Measurements from ENCODE around the gene IVNS1ABP.
"Not testable (repeated sequence)": the region's sequence is repeated elsewhere in the genome, so short reads cannot be mapped to it uniquely, and the experiment has no call there.

Gene IVNS1ABP

DNA sequence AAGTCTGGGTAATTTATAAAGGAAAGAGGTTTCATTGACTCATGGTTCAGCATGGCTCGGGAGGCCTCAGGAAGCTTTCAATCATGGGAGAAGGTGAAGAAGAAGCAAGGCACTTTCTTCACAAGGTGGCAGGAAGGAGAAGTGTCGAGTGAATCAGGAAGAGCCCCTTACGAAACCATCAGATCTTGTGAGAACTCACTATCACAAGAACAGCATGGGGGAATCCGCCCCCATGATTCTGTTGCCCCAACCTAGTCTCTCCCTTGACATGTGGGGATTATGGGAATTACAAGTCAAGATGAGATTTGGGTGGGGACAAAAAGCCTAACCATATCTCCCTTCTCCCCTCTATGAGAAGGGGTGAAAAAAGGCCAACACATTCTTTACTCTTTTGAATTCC is 11.2 kb upstream of the IVNS1ABP start:
- DNase-seq = no peak

DNA sequence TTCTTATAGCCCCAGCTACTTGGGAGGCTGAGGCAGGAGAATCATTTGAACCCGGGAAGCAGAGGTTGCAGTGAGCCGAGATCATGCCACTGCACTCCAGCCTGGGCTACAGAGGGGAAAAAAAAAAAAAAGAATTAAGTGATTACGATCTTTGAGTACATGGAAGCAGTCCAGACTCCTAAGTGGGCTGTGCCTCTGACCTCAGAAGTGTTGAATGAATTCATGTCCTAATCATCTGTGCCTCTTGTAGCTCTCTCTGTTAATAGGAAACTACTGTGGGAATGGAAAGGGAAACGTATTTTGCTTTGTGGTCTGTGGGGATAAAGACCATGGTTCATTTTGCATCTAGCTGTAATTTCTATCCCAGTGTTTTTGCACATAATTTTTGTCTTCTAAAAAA is 8.4 kb upstream of the IVNS1ABP start:
- no peak for DNase-seq

DNA sequence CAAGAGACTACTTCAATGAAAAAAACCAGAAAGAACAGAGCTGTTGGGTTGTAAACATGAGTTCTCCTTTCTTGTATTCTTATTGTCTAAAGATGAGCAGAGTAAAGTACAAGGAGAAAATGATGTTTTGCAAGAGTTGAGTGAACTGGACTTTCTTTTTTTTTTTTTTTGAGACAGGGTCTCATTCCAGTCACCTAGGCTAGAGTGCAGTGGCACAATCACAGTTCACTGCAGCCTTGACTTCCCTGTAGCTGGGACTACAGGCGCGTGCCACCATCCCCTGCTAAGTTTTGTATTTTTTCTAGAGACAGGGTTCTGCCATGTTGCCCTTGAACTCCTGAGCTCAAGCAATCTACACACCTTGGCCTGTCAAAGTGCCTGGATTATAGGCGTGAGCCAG is 7.1 kb upstream of the IVNS1ABP start:
- no peak for DNase-seq

DNA sequence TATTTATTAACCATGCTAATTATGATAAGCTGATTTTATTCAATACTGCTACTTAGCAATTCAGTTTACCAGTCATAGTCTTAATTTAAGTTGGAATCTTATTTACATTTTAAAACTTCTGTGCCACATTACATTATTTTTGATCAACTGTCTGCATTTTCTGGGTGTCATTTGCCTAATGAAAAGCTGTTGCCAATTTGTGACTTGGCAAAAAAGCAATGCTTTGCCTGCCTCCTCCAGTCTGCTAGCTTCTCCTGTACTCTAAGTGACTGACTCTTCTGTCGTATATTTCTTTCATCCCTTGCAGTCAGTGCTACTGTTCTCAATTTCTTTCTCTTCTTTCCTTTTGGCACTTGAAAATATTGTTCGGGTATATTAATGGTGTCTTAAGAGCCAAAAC is 5.6 kb upstream of the IVNS1ABP start:
- DNase-seq = no peak

DNA sequence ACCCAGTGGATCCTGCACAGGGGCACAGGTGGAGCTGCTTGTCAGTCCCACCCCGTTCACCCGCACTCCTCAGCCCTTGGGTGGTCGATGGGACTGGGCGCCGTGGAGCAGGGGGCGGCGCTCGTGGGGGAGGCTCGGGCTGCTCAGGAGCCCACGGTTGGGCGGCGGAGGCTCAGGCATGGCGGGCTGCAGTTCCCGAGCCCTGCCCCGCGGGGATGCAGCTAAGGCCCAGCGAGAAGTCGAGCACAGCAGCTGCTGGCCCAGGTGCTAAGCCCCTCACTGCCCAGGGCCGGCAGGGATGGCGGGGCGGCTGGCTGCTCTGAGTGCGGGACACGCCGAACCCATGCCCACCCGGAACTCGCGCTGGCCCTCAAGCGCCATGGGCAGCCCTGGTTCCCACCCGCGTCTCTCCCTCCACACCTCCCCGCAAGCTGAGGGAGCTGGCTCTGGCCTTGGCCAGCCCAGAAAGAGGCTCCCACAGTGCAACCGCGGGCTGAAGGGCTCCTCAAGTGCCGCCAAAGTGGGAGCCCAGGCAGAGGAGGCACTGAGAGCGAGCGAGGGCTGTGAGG is 4.7 kb upstream of the IVNS1ABP start:
- not testable (repeated sequence) for DNase-seq

DNA sequence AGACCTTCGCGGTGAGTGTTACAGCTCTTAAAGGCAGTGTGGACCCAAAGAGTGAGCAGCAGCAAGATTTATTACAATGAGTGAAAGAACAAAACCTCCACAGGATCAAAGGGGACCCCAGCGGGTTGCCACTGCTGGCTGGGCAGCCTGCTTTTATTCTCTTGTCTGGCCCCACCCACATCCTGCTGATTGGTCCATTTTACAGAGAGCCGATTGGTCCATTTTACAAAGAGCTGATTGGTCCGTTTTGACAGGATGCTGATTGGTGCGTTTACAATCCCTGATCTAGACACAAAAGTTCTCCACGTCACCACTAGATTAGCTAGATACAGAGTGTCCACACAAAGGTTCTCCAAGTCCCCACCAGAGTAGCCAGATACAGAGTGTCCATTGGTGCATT is 4.1 kb upstream of the IVNS1ABP start:
- not testable (repeated sequence) for DNase-seq

DNA sequence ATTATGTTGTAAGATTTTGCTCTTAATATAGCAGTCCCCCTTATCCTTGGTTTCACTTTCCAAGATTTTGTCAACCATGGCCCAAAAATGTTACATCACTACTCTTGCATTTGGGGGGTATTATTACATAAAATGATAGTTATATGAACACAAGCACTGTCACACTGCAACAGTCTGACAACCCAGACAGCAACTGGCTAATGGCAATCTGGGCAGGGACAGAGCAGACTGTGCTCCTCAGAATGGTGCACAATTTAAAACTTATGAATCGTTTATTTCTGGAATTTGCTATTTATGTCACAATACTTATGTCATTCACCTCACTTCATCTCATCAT is 2.1 kb upstream of the IVNS1ABP start:
- DNase-seq = no peak

DNA sequence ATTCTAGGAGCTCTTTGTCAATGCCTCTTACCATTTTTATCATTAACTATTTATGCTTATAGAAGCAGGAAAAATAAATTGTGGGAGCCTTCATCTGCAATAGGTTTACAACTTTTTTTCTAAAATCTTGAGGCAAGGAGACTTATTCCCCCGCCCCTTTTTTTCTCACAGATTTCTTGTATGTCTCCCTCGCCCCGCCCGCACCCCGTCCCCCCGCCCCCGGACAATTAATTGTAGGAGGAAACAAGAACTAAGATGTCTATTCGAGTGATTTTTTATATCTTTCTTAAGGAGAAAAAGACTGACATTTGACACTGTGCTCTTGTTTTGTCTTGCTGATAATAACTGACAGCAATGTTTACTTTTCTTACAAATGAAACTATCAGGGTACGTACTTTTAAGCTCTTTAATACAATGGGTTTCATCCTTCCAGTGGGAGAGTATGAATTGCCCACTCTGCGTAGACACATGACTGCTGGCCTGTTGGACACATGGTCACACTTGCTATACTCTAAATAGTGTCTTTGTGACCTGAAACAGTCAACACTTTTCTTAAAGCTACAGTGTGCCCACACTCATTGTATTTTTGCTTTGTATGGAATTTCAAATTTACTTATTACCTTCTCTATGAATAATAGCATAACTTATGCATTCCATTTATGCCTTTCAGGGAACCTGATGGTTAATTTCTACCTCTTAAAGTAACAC is 1.5 kb upstream of the IVNS1ABP start:
- DNase-seq = no peak

DNA sequence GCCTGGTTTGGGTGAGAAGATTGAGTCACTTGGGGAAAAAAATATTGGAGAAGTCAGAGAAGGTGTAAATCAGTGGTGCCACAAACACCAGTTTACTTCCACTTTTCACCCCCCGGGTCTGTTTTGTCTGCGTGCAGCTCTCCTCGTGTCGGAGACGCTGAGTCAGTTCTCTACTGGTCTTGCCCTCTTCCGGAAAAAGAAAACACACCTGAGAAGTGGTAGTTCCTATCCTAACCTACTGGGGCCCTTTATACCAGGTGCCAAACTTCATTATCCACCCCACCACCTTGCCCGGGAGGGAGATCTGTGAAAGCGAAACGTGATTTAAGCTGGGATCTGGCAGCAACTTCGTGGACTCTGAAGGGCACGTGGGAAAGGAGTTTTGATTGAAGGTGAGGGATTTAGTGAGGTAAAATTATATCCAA is 855 bp upstream of the IVNS1ABP start:
- peak; percentile 12 for DNase-seq

DNA sequence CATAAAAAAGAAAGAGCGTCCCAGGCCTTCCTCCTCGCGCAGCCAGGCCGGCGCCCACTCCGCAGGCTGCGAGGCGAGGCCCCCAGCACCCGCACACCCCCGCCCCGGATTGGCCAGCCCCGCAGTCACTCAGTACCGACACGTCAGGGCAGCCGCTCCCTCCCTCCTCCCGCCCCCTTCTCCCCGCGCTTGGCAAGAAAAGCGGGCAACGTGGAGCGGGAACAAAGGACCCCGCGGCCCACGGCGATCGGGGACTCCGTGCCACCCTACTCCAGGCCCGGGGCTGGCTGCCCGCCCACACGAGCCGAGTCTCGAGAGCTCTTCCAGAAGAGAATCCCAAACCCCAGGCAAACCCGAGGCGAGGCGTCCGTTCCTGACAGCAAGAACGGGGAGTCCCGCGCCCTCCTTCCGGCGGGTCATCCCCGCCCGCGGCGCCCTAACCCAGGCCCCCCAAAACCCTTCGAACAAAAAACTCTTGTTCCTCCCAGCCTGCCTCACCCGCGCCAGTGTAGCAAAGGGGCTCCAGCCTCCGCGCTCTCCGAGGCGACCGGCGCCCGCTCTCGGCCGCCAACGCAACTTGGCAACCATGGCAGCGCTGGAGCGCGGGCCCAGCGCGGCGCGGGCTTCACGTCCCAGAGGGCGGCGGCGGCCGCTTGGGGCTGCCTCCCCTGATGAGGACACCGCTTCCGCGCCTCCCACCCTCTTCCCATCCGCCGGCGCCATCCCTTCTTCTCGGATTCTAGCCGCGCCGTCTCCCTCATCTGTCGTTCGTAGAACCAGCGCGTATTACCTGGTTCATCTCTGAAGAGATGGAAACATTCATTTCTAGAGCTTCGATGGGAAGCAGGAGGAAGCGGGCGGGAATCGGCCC is 645 bp downstream of the IVNS1ABP start:
- DNase-seq = peak; percentile 77

DNA sequence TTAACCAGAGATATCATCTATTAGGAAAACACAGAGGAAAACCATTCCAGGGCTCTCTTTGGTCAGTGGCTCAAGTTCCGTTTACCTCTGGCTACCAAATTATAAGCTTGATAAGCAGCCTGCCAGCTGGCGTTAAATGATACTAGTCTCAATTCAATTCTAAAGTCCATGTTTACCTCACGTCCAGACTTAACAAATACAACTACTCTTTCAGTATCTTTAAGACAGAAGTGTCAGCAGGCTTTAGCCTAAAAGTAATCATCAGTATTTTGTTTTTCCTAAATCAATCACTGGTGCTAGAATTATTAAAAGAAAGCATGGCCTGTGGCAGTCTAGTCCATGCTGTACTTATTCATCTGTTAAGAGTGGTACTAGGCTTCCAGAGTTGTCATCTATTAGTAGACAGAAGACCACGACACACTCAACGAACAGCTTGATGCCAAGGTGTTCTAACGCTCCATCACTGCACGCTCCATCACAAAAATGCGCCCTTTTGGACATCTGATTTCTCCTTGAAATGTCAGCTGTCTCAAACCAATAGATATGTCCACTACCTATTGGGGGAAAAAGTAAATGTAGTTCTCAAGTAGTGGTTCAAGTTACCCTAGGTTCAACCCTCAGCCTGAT is 1.5 kb downstream of the IVNS1ABP start:
- DNase-seq = no peak

DNA sequence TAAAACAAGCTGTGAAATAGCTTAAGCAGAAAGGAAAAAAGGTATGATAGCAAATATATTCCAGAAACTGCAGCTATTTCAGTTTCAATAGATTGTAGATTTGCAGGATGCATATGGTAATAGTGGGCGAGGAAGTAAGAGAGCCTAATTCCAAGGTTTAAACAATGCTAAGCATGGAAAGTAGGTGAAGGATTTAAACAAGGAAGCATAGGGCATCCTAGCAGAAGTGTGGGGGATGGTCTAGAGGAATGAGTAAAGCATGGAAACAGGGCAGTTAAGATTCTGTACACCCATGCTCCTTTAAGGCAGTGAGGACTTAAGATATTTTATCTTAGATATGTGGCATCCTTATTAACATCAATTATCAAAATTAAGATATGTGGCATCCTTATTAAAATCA is 2.6 kb downstream of the IVNS1ABP start:
- DNase-seq = no peak

DNA sequence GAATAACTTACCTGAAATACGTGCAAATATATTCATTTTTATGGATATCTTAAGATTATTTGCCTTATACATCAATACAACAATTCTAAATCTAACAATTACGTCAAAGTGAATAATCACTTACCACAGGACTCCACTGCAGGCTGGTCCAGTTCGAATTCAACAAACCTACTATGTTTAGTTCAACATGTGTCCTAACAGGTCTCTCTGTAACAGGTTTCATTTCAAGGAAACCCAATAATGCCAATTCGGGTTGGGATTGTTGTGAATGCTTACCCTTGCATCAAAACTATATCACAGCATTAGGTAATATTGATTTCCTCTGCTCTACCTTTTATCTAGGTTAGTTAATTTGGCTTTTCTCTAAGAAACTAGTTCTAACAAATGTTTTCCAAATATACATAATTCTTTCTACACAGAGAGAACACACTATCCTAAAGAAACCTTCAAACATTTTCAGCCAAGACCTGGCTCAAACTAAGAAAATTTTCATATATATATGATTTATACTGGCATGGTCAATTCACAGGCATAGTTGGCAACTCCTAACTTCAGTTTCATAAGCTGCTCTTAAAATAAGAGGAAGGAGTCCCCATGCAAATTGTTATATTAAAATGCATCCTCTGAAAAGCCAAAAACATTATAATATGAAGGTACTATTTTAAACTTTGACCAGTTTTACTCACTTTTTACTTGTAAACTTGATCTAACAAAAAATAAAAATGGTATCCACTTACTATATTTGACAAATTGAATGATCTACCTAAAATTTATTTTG is 4.5 kb downstream of the IVNS1ABP start:
- no peak for DNase-seq

DNA sequence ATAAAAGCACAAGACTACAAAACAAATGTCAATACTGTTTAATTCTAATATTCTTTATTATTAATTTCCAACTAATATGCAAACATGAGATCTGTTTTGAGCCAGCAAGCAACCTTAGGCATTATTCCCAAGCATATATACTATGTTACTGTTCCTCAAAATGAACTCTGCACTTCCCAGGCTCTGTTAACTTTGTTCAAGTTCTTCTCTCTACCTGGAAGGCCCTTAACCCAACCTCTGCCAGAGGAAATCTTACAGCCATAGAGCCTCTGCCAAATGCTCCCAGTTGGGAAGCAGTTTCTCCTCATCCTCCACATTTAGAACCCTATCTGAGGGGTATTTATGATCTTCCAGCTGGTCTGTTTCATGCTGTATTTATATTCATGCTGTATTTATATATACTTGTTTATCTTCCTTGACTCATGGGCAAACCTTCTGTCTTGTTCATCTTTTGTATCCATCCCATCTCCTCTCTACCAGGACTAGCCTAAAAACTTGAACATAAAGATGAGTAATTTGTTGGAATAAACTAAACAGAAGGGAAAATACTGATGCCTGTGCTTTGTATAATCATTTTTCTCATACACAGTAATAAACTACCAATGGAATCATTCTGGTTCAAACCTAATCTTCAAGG is 5.3 kb downstream of the IVNS1ABP start:
- no peak for DNase-seq

DNA sequence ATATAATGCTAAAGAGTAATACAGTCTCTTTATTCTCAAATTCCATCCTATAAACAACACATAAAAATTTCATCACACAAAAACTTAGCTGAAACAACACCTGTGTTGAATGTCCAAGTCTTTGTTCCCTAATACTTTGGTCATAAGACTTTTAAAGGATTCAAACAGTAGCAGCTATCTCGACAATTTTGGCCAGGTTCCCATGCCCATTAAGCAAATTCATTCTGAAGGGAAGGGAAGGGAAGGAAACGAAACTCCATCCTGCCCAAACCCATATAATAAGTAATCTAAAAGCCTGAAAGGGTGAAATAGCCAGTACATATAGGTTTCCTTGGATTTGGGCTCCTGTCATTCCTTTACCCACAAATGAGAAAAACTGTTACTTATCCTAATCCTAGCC is 7.5 kb downstream of the IVNS1ABP start:
- no peak for DNase-seq

DNA sequence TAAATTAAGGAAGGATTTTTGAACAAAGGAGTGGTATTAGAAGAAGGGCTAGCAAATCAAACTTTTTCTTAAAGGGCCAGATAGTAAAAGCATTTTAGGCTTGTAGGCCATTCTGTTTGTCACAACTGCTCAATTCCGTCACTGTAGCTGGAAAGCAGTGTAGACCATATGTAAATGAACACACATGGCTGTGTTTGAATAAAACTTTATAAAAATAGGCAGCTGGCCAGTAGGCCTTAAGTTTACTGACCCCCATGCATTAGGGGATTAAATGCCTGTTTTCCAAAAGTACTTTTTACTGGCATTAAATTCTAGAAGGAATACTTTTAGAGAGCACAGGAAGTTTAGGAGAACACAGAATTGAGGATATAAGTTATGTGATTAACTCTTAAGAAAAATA is 8.9 kb downstream of the IVNS1ABP start:
- no peak for DNase-seq

DNA sequence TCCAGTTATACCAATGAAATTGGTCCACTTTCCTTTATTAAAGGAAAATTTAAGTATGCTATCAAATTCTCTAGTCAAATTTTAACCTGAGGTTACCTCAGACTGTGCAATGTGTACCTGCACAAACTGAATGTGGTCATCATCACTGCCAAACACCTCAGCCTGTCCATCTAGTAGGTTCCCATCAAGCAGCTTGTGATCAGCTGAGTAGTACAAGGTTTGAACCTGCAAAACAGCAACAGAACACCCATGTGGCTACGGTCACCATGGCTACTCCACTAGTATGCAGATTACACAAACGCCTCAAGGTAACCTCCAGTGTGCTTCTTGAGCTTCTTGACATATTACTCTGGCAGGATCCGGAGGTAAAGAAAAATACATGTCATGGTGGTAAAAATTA is 11.6 kb downstream of the IVNS1ABP start:
- no peak for DNase-seq

DNA sequence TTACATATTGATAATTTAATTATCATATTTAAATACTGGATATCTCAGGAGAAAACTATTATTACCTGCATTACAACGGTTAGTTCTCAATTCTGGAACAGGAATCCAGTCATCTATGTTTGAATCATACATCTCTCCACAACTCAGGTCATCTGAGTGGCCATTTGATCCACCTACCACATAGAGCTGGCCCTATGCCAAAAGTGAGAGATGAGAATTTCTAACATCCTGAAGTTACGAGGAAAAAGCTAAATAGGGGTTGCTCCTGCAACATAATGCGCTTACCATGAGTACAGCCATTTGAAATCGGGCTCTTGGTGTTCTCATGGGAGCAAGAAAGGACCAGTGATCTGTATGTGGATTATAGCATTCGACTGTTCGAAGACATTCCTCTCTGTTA is 16.9 kb downstream of the IVNS1ABP start:
- no peak for DNase-seq

DNA sequence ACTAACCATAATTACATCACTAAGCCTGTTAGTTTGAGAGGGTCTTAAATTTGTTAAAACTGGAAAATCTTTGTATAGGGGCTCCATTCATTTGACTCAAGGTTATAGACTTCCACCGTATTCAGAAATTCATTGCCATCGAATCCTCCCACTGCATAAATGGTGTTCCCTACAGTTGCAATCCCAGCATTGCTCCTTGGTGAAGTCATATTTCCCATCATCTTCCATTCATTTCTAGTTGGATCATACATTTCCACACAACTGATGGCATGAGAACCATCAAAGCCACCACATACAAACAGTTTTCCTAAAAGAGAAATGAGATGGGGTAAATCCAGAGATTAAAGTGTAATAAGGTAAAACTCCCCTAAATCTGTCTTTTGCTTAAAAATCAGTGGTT is 19.1 kb downstream of the IVNS1ABP start:
- peak; percentile 33 for DNase-seq

DNA sequence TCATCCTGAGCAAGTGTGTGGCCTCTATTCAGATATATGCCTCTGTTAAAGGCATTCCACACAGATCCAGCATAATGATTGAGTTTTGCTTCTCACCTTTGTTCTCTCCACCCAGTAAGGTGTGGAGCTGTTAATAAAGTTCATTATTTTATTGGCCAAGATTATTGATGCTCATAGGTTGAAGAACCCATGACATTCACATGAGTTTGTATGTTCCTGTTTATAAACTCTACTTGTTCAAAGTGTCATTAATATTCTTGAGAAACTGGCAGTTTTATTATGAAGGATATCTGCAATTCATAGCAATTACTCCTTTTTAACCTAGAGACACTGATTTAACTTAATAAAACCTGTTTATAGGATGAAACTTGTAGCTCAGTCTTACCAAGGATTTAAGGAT is 22.0 kb downstream of the IVNS1ABP start:
- DNase-seq = no peak

DNA sequence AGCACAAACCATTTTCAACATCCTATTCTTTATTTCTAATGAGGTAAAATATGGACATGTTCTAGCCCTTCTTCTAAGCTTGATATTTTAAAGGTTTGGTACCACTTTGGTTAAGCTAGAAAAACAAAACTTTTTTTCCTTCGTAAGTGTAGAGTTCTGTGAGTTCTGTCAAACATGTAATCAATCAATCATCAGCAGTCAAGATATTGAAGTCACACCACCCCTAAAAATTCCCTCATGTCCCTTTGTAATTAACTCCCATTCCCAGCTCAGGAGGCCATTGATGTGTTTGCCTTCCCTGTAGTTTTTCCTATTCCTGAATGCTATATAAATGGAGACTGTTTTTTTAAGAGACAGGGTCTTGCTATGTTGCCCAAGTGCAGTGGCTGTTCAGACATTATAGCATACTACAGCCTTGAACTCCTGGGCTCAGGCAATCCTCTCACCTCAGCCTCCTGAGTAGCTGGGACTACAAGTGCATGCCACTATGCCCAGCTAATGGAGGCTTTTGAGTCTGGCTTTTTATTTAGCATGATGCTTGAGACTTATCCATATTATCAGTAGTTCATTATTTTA is 23.0 kb downstream of the IVNS1ABP start:
- DNase-seq = no peak

DNA sequence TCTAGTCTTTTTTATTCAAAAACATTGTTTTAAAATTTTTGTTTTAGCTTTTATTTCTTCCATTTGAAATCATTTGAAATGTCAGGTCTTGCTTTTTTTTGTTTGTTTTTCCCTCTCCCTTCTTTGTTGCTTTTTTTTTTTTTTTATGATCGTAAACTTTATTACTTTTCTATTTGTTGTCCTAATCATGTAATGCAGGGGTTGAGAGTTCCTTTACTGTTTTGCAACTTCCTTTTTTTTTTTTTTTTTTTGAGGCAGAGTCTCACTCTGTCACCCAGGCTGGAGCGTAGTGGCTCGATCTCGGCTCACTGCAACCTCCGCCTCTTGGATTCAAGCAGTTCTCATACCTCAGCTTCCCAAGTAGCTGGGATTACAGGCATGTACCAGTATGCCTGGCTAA is 24.8 kb downstream of the IVNS1ABP start:
- DNase-seq = no peak

Measured in NCI-H226 (cell line).